Hepatic stellate cell (primary cell): ENCODE data around the gene EME2.

Experiments used
- DNase-seq: peaks from one replicate; pipeline ENCODE4 v3.0.0; 2011; ENCODE audit warnings: low spot score

EME2 gene

GRCh38 chr16:1766701-1767100, 5.9 kb upstream of the EME2 start:
- no peak for DNase-seq

DNA sequence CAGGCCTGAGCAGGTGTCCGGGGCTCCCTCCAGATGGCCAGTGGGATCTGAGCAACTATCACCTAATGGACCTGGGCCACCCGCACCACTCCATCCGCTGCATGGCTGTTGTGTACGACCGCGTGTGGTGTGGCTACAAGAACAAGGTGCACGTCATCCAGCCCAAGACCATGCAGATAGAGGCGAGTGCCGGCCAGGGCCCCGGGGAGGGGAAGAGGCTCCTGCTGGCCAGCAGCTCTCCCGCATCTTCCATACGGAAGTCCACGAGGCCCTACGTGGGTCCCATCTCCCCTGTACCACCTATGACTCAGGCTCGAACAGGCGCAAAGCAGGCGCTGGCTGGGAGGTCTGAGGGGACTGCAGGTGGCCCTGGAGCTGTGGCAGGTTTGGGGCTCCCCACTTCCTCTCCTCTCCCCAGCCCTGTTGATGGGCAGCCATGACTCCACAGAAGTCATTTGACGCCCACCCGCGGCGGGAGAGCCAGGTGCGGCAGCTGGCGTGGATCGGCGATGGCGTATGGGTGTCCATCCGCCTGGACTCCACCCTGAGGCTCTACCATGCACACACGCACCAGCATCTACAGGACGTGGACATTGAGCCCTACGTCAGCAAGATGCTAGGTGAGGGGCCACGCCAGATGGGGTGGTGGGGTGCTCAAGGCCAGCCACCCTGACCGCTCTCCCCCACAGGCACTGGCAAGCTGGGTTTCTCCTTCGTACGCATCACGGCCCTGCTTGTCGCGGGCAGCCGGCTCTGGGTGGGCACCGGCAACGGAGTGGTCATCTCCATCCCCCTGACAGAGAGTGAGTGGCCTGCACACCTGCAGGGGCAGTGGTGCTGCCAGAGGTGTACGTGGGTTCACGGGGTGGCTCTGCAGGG, 5.3 kb upstream of the EME2 start:
- DNase-seq = no peak

GRCh38 chr16:1768061-1768766, 4.4 kb upstream of the EME2 start:
- DNase-seq = no peak

- no peak for DNase-seq
These were observed 3.7 kb upstream of the EME2 start for GRCh38 chr16:1768767-1769401.

GRCh38 chr16:1769402-1770300, 3.0 kb upstream of the EME2 start:
- no peak for DNase-seq

DNA sequence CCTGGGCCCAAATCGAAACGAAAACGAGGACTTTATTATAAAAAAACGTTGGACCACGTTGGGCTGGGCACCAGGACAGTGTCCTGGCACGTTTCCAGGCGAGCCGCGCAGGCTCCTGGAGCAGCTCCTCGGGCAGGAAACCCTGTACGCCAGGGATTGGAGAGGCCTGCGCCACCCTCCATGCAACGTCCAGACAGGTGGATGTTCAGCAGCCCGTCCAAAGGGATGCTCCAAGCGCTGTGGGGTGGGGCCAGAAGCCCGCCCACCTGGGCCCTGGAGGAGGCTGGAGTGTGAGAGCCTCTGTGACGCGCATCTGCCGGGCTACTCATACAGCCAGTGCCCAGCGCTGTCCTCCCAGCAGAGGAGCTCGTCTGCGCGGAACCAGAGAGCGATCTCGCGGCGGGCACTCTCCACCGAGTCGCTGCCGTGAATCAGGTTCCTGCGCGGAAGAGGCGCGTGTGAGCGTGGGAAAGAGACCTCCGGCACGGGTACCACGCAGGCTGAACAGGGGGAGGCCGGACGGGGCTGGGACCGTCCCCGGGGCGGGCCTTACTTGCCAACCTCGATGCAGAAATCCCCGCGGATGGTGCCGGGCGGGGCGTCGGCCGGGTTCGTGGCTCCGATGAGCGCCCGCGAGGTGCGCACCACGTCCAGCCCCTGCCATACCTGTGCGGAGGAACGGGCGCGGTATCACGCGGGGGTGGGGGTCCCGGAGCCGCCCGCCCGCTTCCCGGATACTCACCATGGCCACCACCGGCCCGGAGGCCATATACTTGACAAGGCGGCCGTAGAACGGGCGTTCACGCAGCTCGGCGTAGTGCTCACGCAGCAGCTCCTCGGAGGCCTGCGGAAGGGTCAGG, 2.1 kb upstream of the EME2 start:
- peak; percentile 78 for DNase-seq

DNA sequence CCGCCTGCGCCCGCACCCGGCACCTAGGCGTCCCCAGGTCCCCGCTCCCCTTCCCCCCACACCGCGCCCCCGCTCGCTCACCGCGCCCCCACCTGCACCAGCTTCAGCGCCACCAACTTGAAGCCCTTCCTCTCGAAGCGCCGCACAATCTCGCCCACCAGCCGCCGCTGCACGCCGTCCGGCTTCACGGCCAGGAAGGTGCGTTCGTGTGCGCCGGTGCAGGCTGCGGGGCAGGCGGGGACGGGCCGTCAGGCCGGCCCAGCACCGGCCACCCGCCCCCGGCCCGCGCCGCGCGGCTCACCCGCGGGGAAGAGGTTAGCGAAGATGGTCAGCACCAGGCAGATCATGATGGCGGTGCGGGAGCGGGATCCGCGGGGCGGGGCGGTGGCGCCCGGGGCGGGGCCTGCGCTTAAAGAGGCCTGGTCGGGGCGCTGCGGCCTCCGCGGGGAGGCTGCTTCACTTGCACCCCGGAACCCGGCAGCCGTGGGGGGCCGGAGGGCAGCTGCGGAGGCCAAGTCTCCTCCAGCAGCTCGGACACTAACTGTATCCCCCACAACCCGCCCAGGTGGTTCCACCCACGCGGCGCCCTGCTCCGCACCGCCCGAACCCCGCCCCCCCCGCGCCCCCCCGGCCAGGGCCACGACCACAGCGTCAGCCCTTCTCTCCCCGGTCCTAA, 1.3 kb upstream of the EME2 start, which contains the start of gene NME3:
NME3 (minus strand) TSS at position 356 of the 676 bp plus-strand sequence; CDS start at position 347, 9 bp downstream.
- DNase-seq = peak; percentile 88

GRCh38 chr16:1771864-1772361, 697 bp upstream of the EME2 start:
- no peak for DNase-seq

GRCh38 chr16:1772908-1773702, 495 bp downstream of the EME2 start, which contains the start of gene MRPS34:
MRPS34 (minus strand) TSS chr16:1773134; CDS start chr16:1773119, 15 bp downstream.
- DNase-seq = peak; percentile 87

DNA sequence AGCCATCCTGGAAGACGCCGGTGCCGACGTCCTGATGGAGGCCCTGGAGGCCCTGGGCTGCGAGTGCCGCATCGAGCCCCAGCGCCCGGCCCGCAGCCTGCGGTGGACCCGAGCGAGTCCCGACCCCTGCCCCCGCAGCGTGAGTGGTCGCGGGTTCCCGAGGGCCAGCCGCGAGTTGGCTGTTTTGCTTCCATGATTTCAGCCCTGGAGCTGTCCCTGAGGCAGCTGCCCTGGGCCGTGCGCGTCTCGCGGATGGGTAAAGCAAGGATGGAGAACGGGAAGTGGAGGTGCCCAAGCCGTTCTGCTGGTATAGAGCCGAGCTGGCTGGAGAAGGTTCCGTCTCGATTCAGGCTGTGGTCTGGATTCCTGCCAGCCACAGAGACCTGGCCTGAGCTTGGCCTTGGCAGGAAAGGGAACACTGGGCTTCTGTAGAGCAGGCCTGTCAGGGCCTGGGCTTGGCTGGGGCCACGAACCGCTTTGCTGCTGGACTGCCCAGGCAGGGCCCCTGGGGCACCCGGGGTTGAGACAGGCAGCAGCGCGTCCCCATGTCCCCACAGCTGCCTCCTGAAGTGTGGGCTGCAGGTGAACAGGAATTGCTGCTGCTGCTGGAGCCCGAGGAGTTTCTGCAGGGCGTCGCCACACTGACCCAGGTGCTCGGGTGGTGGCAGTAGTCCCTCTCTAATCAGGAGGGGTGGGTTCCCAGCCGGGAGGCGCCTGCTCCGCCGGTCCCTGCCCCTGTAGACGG, 1.3 kb downstream of the EME2 start:
- peak; percentile 61 for DNase-seq

GRCh38 chr16:1774448-1774780, 1.8 kb downstream of the EME2 start:
- no peak for DNase-seq

GRCh38 chr16:1775006-1775845, 2.6 kb downstream of the EME2 start:
- DNase-seq = no peak

DNA sequence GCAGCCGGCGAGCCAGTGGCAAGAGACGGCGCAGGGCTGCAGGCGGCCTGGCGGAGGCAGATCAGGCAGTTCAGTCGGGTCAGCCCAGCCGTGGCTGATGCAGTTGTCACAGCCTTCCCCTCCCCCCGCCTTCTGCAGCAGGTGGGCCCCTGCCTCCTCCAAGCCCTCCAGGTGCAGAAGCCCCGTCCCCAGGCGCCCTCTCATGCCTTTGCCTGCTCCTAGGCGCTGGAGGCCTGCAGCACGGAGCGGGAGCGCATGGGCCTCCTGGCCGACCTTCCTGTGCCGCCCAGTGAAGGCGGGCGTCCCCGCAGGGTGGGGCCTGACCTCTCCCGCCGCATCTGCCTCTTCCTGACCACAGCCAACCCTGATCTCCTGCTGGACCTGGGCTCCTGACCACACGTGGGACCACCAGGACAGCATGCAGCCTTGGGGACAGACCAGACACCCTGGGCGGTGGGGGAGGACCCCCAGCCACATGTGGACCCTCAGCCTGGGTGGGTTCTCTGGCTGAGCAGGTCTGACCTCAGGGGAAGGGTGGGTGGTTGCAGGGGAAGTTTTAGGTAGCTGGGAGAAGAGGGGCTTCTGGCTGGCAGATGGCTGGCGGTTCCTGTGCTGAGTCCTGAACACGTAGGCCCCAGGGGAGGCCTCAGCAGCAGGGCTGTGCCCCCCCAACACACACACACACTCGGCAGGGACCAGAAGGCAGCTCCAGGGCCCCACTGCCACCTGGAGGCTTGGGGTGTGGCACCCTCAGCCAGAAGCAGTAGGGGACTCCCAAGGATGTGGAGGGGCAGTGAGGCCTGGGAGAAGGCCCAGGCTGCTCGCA, 3.4 kb downstream of the EME2 start:
- DNase-seq = no peak

- DNase-seq = no peak
These were observed 4.0 kb downstream of the EME2 start for GRCh38 chr16:1776672-1776955.

- DNase-seq = no peak
These were observed 4.4 kb downstream of the EME2 start for GRCh38 chr16:1776991-1777374.

DNA sequence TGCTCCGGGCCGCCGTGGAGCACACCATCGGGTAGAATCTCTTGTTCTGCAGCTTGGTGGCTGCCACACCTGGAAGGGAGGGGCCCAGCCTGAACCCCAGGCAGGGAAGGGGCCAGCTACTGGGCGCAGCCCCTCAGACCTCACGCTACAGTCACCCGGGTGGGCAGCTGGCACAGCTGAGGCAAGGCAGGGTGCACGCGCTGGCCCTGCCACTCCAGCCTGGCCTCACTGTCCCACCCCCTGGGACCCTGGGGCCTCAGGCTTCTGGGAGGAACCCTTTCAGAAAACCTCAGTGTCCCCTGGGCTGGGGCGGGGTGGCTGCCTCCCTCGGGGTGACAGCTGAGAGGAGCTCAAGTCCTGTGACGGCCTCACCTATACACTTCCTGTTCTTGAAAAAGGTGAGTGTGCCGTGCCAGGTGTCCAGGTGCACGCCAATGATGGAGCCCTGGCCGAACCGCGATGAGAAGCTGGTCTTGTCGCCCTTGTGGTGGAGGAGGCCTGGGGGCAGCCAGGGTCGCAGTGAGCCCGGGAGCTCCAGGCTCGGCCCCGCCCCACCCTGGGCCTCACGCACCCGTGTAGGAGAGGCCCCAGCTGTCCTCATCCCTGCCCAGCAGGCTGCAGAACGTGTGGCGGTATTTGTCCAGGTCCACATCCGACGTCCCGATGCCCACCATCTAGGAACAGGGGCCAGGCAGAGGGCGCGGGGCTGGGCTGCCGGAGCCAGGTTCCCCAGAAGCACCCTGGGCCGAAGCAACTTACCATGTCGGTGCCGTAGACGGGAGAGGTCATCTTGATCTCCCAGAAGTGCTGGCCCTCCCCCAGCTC, 5.0 kb downstream of the EME2 start:
- DNase-seq = no peak
